Lower leg skin (tissue), 3 donors: ENCODE measurements around the gene ATP1B4.

Source experiments
- CTCF ChIP-seq, 3 donors: fragments of 450-650 bp; IDR thresholded peaks; one replicate each; pipeline ENCODE4 v1.5.1; 2016; ENCODE audit warnings: antibody characterized with exemption in 3 of 3, mild to moderate bottlenecking in 3 of 3, moderate library complexity in 2 of 3
- POLR2A ChIP-seq, 2 donors: fragments of 450-650 bp; IDR thresholded peaks; one replicate each; pipeline ENCODE4 v1.6.1; 2016 to 2017; ENCODE audit warnings: antibody characterized with exemption in 2 of 2, mild to moderate bottlenecking in 1 of 2, moderate library complexity in 1 of 2

GRCh38 chrX:120380699-120381098 lies 18.8 kb downstream of the ATP1B4 start:
- TF ChIP-seq CTCF (IDR thresholded peaks at IDR 0.05), result no peak
- TF ChIP-seq POLR2A (IDR thresholded peaks at IDR 0.05), result no peak
